ENCODE results near the gene ATP2C1. TPM values are rescaled to one million over a fixed set of nuclear protein-coding genes. Genes with fewer than 3 reads are reported as not detected.

ATP2C1 gene
- total and polyA plus RNA-seq, 9 of the 15 experiments (the other 6 are each of a cell fraction or from before 2014, with no cell fraction given): 10.0 to 53.5 (median 27.9) TPM

GRCh38 chr3:131048030-131048429 lies 154.1 kb downstream of the ATP2C1 start (continued):
- TF ChIP-seq NR0B1 (IDR thresholded peaks at IDR 0.05; ENCODE audit: partially characterized antibody) (no peak), NCOA6 (IDR thresholded peaks at IDR 0.05) (no peak), ZBTB40 (IDR thresholded peaks at IDR 0.05) (no peak), ZBTB40 (CRISPR knock-in tag; IDR thresholded peaks at IDR 0.05) (no peak), SFPQ (IDR thresholded peaks at IDR 0.05; ENCODE audit: low read depth, low read length) (no peak), RFX7 (CRISPR knock-in tag; IDR thresholded peaks at IDR 0.05) (no peak), CBFA2T3 (IDR thresholded peaks at IDR 0.05) (no peak), CEBPZ (IDR thresholded peaks at IDR 0.05; ENCODE audit: borderline replicate concordance, low read depth, low read length) (no peak), THAP12 (CRISPR knock-in tag; IDR thresholded peaks at IDR 0.05) (no peak)
